ENCODE measurements around the gene CHGA. TPM values are rescaled to one million over a fixed set of nuclear protein-coding genes. Genes with fewer than 3 reads are reported as not detected.

CHGA gene
- total and polyA plus RNA-seq, 2 donors from 2014 or later = 0.38 to 6.6 TPM

DNA sequence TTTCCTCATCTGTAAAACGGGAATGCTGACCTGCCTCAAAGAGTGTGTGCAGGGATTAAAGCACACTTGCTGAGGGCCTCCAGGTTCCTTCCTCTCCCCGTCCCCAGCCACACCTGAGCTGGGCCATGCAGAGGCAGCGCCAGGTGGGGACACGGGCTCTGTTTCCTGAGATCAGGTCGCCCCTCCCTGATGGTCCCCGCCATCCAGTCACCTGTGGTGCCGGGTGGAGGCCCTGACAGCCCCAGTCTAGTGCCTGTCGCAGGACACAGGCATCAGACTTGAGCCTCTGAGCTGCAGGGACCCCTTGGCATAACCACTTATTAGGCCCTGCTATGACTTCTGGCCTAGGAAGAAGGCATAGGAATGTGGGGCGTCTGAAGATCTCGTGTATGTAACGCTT is 12.5 kb downstream of the CHGA start:
- intact Hi-C loops (cut with DNase I) = no loop called here
- Histone ChIP-seq H3K4me1 (ENCODE audit: control insufficient read depth in 2 of 3, insufficient read depth in 2 of 3, low read depth in 1 of 3, low read length in 3 of 3) (no peaks in the 10 kb centered on the region), H3K4me3 (ENCODE audit: low read length in 3 of 3) (no peak overlapping the region), H3K36me3 (ENCODE audit: control insufficient read depth in 2 of 3, insufficient read depth in 3 of 3, low read length in 3 of 3) (peaks cover 0 to 6% (median 0%) of the 10 kb centered on the region in 3 donors), H3K27ac (ENCODE audit: low read depth in 2 of 2, low read length in 2 of 2) (no peak overlapping the region), H3K9me3 (ENCODE audit: control insufficient read depth in 2 of 3, insufficient read depth in 1 of 3, low read length in 3 of 3) (no peaks in the 10 kb centered on the region), H3K27me3 (ENCODE audit: control insufficient read depth, insufficient read depth, low read length) (no peaks in the 10 kb centered on the region), H3K9ac (ENCODE audit: low read length in 3 of 3) (no peak overlapping the region)
- FAIRE-seq = no peak
- DNase-seq = no peak
- no peak for TF ChIP-seq CTCF (IDR thresholded peaks at IDR 0.05; ENCODE audit: borderline replicate concordance, extremely low read depth, insufficient read depth)

GRCh38 chr14:92936085-92936484 is 13.1 kb downstream of the CHGA start:
- no peak for TF ChIP-seq CTCF (IDR thresholded peaks at IDR 0.05; ENCODE audit: borderline replicate concordance, extremely low read depth, insufficient read depth)
- Histone ChIP-seq H3K9ac (ENCODE audit: low read length in 3 of 3) (no peak overlapping the region), H3K9me3 (ENCODE audit: control insufficient read depth in 2 of 3, insufficient read depth in 1 of 3, low read length in 3 of 3) (no peaks in the 10 kb centered on the region), H3K27ac (ENCODE audit: low read depth in 2 of 2, low read length in 2 of 2) (no peak overlapping the region), H3K4me3 (ENCODE audit: low read length in 3 of 3) (no peak overlapping the region), H3K4me1 (ENCODE audit: control insufficient read depth in 2 of 3, insufficient read depth in 2 of 3, low read depth in 1 of 3, low read length in 3 of 3) (no peaks in the 10 kb centered on the region), H3K27me3 (ENCODE audit: control insufficient read depth, insufficient read depth, low read length) (no peaks in the 10 kb centered on the region), H3K36me3 (ENCODE audit: control insufficient read depth in 2 of 3, insufficient read depth in 3 of 3, low read length in 3 of 3) (peaks cover 0 to 6% (median 0%) of the 10 kb centered on the region in 3 donors)
- DNase-seq = no peak
- no peak for FAIRE-seq
- intact Hi-C loops (cut with DNase I) = no loop called here

GRCh38 chr14:92937051-92937937 is 14.3 kb downstream of the CHGA start:
- DNase-seq (no peak), FAIRE-seq (no peak)
- Histone ChIP-seq H3K27me3 (ENCODE audit: control insufficient read depth, insufficient read depth, low read length) (no peaks in the 10 kb centered on the region), H3K36me3 (ENCODE audit: control insufficient read depth in 2 of 3, insufficient read depth in 3 of 3, low read length in 3 of 3) (peaks cover 0 to 6% (median 0%) of the 10 kb centered on the region in 3 donors), H3K4me3 (ENCODE audit: low read length in 3 of 3) (no peak overlapping the region), H3K27ac (ENCODE audit: low read depth in 2 of 2, low read length in 2 of 2) (no peak overlapping the region), H3K4me1 (ENCODE audit: control insufficient read depth in 2 of 3, insufficient read depth in 2 of 3, low read depth in 1 of 3, low read length in 3 of 3) (no peaks in the 10 kb centered on the region), H3K9ac (ENCODE audit: low read length in 3 of 3) (no peak overlapping the region), H3K9me3 (ENCODE audit: control insufficient read depth in 2 of 3, insufficient read depth in 1 of 3, low read length in 3 of 3) (no peaks in the 10 kb centered on the region)
- intact Hi-C loops (cut with DNase I) = no loop called here
- TF ChIP-seq CTCF (IDR thresholded peaks at IDR 0.05; ENCODE audit: borderline replicate concordance, extremely low read depth, insufficient read depth) = no peak
